Lower lobe of right lung (tissue), 2 donors: ENCODE results near the gene BEND4. TPM values are rescaled to one million over a fixed set of nuclear protein-coding genes. Genes with fewer than 3 reads are reported as not detected.

Experiments
- ATAC-seq, 2 donors: fragments of 200-7000 bp; cut with Tn5 transposase; one replicate each; pipeline ENCODE4 v1.9.1; 2020 to 2022; ENCODE audit warnings: mild to moderate bottlenecking in 2 of 2, moderate library complexity in 2 of 2
- DNase-seq: peaks from one replicate; pipeline ENCODE4 v3.0.0-alpha.2; 2020
- H3K27ac ChIP-seq: fragments of 200-600 bp; one replicate; pipeline ENCODE4 v1.8.0; 2022
- H3K27me3 ChIP-seq: fragments of 200-600 bp; one replicate; pipeline ENCODE4 v1.8.0; 2022; ENCODE audit warnings: low read depth
- H3K36me3 ChIP-seq: fragments of 200-600 bp; one replicate; pipeline ENCODE4 v1.8.0; 2022; ENCODE audit warnings: mild to moderate bottlenecking
- H3K4me1 ChIP-seq: fragments of 200-600 bp; one replicate; pipeline ENCODE4 v1.8.0; 2022
- H3K4me3 ChIP-seq: fragments of 200-600 bp; one replicate; pipeline ENCODE4 v1.8.0; 2022; ENCODE audit warnings: mild to moderate bottlenecking
- H3K9me3 ChIP-seq: fragments of 200-600 bp; one replicate; pipeline ENCODE4 v1.8.0; 2022
- CTCF ChIP-seq: fragments of 200-600 bp; IDR thresholded peaks from one replicate; pipeline ENCODE4 v1.8.0; 2022; ENCODE audit warnings: antibody characterized with exemption, mild to moderate bottlenecking
- intact Hi-C: fragments of 100-400 bp; cut with DNase I; formaldehyde crosslinking; loops from one replicate; pipeline ENCODE4 v1.11.0; 2022
- total RNA-seq: library from RNA; stranded (reverse); fragmentation: NEBNext Ultra II Directional; extraction: Animal tissue kit (Norgen Biotek cat#: 25700); gene quantifications from one replicate; pipeline ENCODE4 v1.2.1, GENCODE V29; 2021
- donor health status: DM: no; HTN: yes; CAD: no; lungs with severe emphysema.

Gene BEND4
- total RNA-seq, 1 donor from 2014 or later: 1.3 TPM

GRCh38 chr4:42088386-42088785 is 64.1 kb downstream of the BEND4 start:
- no peaks in the 10 kb centered on the region for H3K9me3 ChIP-seq
- no peaks in the 10 kb centered on the region for H3K27me3 ChIP-seq
- TF ChIP-seq CTCF: no peak
- intact Hi-C loops: no loop called here
- ATAC-seq: no peak
- H3K4me1 ChIP-seq: no peaks in the 10 kb centered on the region
- no peak overlapping the region for H3K4me3 ChIP-seq
- no peak overlapping the region for H3K27ac ChIP-seq
- peaks cover 21% of the 10 kb centered on the region for H3K36me3 ChIP-seq
- no peak for DNase-seq

- Histone ChIP-seq H3K27ac (no peak overlapping the region), H3K4me1 (no peaks in the 10 kb centered on the region), H3K27me3 (no peaks in the 10 kb centered on the region), H3K36me3 (peaks cover 55% of the 10 kb centered on the region), H3K4me3 (no peak overlapping the region), H3K9me3 (no peaks in the 10 kb centered on the region)
- DNase-seq: no peak
- no peak for TF ChIP-seq CTCF
- no peak for ATAC-seq
- intact Hi-C loops: no loop called here
These were observed 68.6 kb downstream of the BEND4 start for GRCh38 chr4:42083816-42084215.

GRCh38 chr4:42080306-42080705 is 72.1 kb downstream of the BEND4 start:
- intact Hi-C loops: no loop called here
- Histone ChIP-seq H3K4me3 (no peak overlapping the region), H3K27ac (no peak overlapping the region), H3K27me3 (no peaks in the 10 kb centered on the region), H3K4me1 (no peaks in the 10 kb centered on the region), H3K9me3 (no peaks in the 10 kb centered on the region), H3K36me3 (peaks cover 68% of the 10 kb centered on the region)
- no peak for DNase-seq
- no peak for TF ChIP-seq CTCF
- ATAC-seq: no peak

- Histone ChIP-seq H3K4me3 (no peak overlapping the region), H3K36me3 (peaks cover 68% of the 10 kb centered on the region), H3K27ac (no peak overlapping the region), H3K4me1 (no peaks in the 10 kb centered on the region), H3K27me3 (no peaks in the 10 kb centered on the region), H3K9me3 (no peaks in the 10 kb centered on the region)
- no peak for ATAC-seq
- TF ChIP-seq CTCF: no peak
- no peak for DNase-seq
- intact Hi-C loops: no loop called here
These were observed 74.2 kb downstream of the BEND4 start for GRCh38 chr4:42078184-42078801.

GRCh38 chr4:42074294-42074693 is 78.2 kb downstream of the BEND4 start:
- Histone ChIP-seq H3K9me3 (no peaks in the 10 kb centered on the region), H3K4me1 (no peaks in the 10 kb centered on the region), H3K36me3 (peaks cover 71% of the 10 kb centered on the region), H3K27me3 (no peaks in the 10 kb centered on the region), H3K4me3 (no peak overlapping the region), H3K27ac (no peak overlapping the region)
- no peak for TF ChIP-seq CTCF
- intact Hi-C loops: no loop called here
- ATAC-seq: no peak
- no peak for DNase-seq
